Endothelial cell (in vitro differentiated cells): ENCODE results near the gene GLT6D1. TPM values are rescaled to one million over a fixed set of nuclear protein-coding genes. Genes with fewer than 3 reads are reported as not detected.

Experiments
- DNase-seq: peaks from one replicate; pipeline ENCODE4 v3.0.0; 2021; ENCODE audit warnings: low spot score
- H3K27ac Mint-ChIP-seq: one replicate; pipeline ENCODE4 v1.8.0; 2021; ENCODE audit warnings: mixed read lengths, inconsistent platforms; ENCODE audit not compliant: unreplicated experiment
- H3K27me3 Mint-ChIP-seq: one replicate; pipeline ENCODE4 v1.8.0; 2021; ENCODE audit warnings: mild to moderate bottlenecking, moderate library complexity, mixed read lengths, inconsistent platforms; ENCODE audit not compliant: unreplicated experiment
- H3K36me3 Mint-ChIP-seq: one replicate; pipeline ENCODE4 v1.8.0; 2021; ENCODE audit warnings: mild to moderate bottlenecking, low read depth, mixed read lengths, inconsistent platforms; ENCODE audit not compliant: unreplicated experiment
- H3K4me1 Mint-ChIP-seq: one replicate; pipeline ENCODE4 v1.8.0; 2021; ENCODE audit warnings: mild to moderate bottlenecking, mixed read lengths, inconsistent platforms; ENCODE audit not compliant: unreplicated experiment
- H3K4me3 Mint-ChIP-seq: one replicate; pipeline ENCODE4 v1.8.0; 2021; ENCODE audit warnings: mild to moderate bottlenecking, mixed read lengths, inconsistent platforms; ENCODE audit not compliant: unreplicated experiment
- H3K9me3 Mint-ChIP-seq: one replicate; pipeline ENCODE4 v1.8.0; 2021; ENCODE audit warnings: mixed read lengths, inconsistent platforms; ENCODE audit not compliant: unreplicated experiment
- total RNA-seq: library from RNA; stranded (reverse); fragmentation: NEBNext Ultra II Directional; extraction: Animal tissue kit (Norgen Biotek cat#: 25700); gene quantifications from one replicate; pipeline ENCODE4 v1.2.1, GENCODE V29; 2021; ENCODE audit not compliant: unreplicated experiment
- TF ChIP-seq, protein P1 (sequence below): fragments of 200-600 bp; sonication (generic); IDR thresholded peaks from one replicate; pipeline ENCODE4 v1.5.0; 2021; ENCODE audit warnings: antibody characterized with exemption; ENCODE audit not compliant: unreplicated experiment

GLT6D1 gene
- total RNA-seq, 1 donor from 2014 or later, result not detected

GRCh38 chr9:135681161-135681560, 41.8 kb upstream of the GLT6D1 start:
- no peaks in the 10 kb centered on the region for H3K36me3 Mint-ChIP-seq
- TF ChIP-seq, protein P1, sequence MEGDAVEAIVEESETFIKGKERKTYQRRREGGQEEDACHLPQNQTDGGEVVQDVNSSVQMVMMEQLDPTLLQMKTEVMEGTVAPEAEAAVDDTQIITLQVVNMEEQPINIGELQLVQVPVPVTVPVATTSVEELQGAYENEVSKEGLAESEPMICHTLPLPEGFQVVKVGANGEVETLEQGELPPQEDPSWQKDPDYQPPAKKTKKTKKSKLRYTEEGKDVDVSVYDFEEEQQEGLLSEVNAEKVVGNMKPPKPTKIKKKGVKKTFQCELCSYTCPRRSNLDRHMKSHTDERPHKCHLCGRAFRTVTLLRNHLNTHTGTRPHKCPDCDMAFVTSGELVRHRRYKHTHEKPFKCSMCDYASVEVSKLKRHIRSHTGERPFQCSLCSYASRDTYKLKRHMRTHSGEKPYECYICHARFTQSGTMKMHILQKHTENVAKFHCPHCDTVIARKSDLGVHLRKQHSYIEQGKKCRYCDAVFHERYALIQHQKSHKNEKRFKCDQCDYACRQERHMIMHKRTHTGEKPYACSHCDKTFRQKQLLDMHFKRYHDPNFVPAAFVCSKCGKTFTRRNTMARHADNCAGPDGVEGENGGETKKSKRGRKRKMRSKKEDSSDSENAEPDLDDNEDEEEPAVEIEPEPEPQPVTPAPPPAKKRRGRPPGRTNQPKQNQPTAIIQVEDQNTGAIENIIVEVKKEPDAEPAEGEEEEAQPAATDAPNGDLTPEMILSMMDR, result no peak
- no peak overlapping the region for H3K27ac Mint-ChIP-seq
- peaks cover 15% of the 10 kb centered on the region for H3K27me3 Mint-ChIP-seq
- H3K4me3 Mint-ChIP-seq, result no peak overlapping the region
- no peaks in the 10 kb centered on the region for H3K9me3 Mint-ChIP-seq
- no peak for DNase-seq
- no peaks in the 10 kb centered on the region for H3K4me1 Mint-ChIP-seq

GRCh38 chr9:135680056-135680455, 40.7 kb upstream of the GLT6D1 start:
- Mint-ChIP-seq H3K27ac (no peak overlapping the region), H3K36me3 (no peaks in the 10 kb centered on the region), H3K4me3 (no peak overlapping the region), H3K27me3 (peaks cover 15% of the 10 kb centered on the region), H3K4me1 (no peaks in the 10 kb centered on the region), H3K9me3 (no peaks in the 10 kb centered on the region)
- TF ChIP-seq, protein P1, result no peak
- DNase-seq, result no peak

DNA sequence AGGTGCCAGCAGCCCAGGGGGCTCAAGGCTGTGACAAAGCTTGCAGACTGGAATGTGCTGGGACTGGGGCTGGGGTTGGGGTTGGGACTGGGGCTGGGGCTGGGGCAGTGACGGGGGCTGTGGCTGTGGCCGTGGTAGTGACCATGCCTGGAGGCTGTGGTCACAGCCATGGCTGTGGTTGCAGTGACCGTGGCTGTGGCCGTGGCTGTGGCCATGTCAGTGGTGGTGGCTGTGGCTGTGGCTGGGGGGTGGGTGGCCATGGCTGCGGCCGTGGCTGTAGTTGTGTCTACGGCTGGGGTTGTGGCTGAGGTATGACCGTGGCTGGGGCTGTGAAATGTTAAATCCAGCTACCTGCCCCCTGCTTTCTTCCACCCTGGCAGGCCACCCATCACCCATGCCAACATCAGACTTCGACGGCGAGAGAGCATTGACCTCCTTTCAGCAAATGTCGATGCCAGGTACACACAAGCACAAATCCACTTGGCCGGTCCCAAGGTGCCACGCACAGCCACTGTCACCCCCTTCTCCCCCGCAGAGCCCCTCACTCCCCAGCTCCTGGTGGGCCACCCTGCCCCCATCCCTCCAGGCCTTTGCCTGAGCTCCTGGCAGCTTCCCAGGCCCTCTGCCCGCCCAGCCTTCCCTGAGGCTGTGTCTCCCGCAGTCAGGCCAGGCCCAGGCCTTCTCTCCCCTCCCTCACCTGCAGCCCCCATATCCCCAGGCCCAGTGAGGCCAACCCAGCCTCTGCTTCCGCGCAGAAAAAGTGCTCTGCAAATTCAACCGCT, 39.1 kb upstream of the GLT6D1 start:
- H3K36me3 Mint-ChIP-seq, result no peaks in the 10 kb centered on the region
- DNase-seq, result no peak
- TF ChIP-seq, protein P1, result no peak
- no peaks in the 10 kb centered on the region for H3K4me1 Mint-ChIP-seq
- no peaks in the 10 kb centered on the region for H3K9me3 Mint-ChIP-seq
- no peak overlapping the region for H3K27ac Mint-ChIP-seq
- H3K4me3 Mint-ChIP-seq, result no peak overlapping the region
- H3K27me3 Mint-ChIP-seq, result peaks cover 13% of the 10 kb centered on the region

- TF ChIP-seq, protein P1, result no peak
- Mint-ChIP-seq H3K9me3 (no peaks in the 10 kb centered on the region), H3K36me3 (no peaks in the 10 kb centered on the region), H3K27me3 (peaks cover 13% of the 10 kb centered on the region), H3K27ac (no peak overlapping the region), H3K4me1 (no peaks in the 10 kb centered on the region), H3K4me3 (no peak overlapping the region)
- no peak for DNase-seq
Measured at GRCh38 chr9:135677641-135678168, 38.4 kb upstream of the GLT6D1 start.

DNA sequence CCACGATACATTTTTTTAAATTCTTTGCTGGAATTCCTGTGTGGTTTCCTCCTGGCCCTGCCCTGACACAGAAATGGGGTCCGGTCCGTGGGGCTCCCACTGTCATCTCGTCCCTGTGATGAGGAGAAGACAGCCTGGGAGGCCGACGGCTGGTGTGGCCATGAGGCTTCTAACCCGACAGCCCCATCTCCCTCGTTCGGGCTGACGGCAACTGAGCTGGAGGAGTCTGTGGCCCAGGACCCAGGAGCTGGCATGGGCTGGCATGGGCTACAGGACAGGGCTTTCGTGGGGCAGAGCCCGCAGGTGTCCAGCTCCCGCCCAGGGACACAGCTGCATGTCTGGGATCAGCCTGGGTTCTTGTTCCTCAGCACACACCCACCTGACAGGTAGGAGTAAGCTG, 37.6 kb upstream of the GLT6D1 start:
- H3K36me3 Mint-ChIP-seq, result no peaks in the 10 kb centered on the region
- no peak overlapping the region for H3K4me3 Mint-ChIP-seq
- DNase-seq, result no peak
- no peaks in the 10 kb centered on the region for H3K4me1 Mint-ChIP-seq
- peaks cover 13% of the 10 kb centered on the region for H3K27me3 Mint-ChIP-seq
- TF ChIP-seq, protein P1, result no peak
- H3K9me3 Mint-ChIP-seq, result no peaks in the 10 kb centered on the region
- no peak overlapping the region for H3K27ac Mint-ChIP-seq
